ENCODE data around the gene MYO15A.
A peak's percentile ranks its signal among the peaks of the same experiment; 100 is the strongest.

The MYO15A gene

DNA sequence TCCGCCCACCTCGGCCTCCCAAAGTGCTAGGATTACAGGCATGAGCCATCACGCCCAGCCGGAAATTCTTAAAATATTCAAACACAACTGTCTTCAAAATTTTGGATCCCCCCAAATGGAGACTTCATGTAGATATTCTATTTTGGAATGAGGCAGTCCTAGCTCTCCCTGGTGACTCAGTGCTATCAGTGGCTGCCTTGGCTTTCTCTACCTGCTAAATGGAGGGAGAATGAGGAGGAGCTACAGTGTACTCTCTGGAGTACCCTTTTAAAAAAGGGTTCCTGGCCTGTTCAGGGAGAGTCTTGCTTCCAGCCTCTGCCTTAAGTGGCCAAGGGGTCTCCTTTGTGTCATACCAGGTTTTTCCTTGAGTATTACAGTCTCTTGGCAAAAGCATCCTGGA, 85.8 kb downstream of the MYO15A start:
- Mint-ChIP-seq H3K4me3 (no peak overlapping the region), H3K27me3 (ENCODE audit: low read depth, poor library complexity) (no peaks in the 10 kb centered on the region), H3K4me1 (peaks cover 27% of the 10 kb centered on the region), H3K9me3 (no peaks in the 10 kb centered on the region), H3K36me3 (ENCODE audit: low read depth) (peaks cover 81% of the 10 kb centered on the region), H3K27ac (no peak overlapping the region)
- DNase-seq = no peak
- TF ChIP-seq, protein P1, sequence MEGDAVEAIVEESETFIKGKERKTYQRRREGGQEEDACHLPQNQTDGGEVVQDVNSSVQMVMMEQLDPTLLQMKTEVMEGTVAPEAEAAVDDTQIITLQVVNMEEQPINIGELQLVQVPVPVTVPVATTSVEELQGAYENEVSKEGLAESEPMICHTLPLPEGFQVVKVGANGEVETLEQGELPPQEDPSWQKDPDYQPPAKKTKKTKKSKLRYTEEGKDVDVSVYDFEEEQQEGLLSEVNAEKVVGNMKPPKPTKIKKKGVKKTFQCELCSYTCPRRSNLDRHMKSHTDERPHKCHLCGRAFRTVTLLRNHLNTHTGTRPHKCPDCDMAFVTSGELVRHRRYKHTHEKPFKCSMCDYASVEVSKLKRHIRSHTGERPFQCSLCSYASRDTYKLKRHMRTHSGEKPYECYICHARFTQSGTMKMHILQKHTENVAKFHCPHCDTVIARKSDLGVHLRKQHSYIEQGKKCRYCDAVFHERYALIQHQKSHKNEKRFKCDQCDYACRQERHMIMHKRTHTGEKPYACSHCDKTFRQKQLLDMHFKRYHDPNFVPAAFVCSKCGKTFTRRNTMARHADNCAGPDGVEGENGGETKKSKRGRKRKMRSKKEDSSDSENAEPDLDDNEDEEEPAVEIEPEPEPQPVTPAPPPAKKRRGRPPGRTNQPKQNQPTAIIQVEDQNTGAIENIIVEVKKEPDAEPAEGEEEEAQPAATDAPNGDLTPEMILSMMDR (IDR thresholded peaks at IDR 0.05) = no peak

DNA sequence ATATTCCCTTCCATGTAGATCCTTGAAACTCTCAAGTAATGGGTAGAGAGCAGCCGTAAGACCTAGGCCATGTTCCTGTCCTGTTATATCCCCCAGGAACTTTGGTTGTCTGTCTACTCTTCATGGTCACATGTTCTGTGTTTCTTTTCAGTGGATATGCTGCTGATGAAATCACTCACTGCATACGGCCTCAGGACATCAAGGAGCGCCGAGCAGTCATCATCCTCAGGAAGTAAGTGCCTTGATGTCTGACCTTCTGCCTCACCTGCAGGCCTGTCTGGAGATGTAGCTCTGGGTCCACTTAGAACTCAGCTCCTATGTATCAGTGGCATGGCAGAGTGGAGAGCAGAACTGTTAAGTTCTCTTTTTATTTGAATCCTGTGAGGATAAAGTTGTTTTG, 86.2 kb downstream of the MYO15A start:
- Mint-ChIP-seq H3K36me3 (ENCODE audit: low read depth) (peaks cover 80% of the 10 kb centered on the region), H3K27ac (peak overlapping the region; percentile 9), H3K4me3 (no peak overlapping the region), H3K4me1 (peaks cover 22% of the 10 kb centered on the region), H3K27me3 (ENCODE audit: low read depth, poor library complexity) (no peaks in the 10 kb centered on the region), H3K9me3 (no peaks in the 10 kb centered on the region)
- TF ChIP-seq, protein P1 (IDR thresholded peaks at IDR 0.05) = no peak
- no peak for DNase-seq

DNA sequence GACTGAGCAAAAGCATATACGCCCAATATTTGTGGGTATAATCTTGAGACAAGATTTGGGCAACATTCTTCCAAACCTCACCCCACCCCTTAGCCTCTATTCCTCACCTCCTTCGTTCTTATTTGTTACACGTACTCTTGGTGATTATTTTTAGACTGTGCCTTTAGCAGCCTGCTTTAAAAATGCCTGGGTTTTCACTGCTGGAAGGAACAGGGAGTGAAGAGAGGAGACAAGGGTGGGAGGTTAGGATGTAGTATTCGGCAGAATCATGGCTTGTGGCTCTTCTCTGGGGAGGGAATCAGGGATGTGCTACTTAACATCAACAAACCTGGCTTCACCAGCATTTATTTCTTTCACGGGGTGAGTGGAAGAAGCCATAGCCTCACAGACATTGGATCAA, 86.7 kb downstream of the MYO15A start:
- Mint-ChIP-seq H3K36me3 (ENCODE audit: low read depth) (peaks cover 80% of the 10 kb centered on the region), H3K4me3 (no peak overlapping the region), H3K9me3 (no peaks in the 10 kb centered on the region), H3K27ac (peak overlapping the region; percentile 9), H3K4me1 (peaks cover 18% of the 10 kb centered on the region), H3K27me3 (ENCODE audit: low read depth, poor library complexity) (no peaks in the 10 kb centered on the region)
- TF ChIP-seq, protein P1 (IDR thresholded peaks at IDR 0.05) = no peak
- DNase-seq = no peak

DNA sequence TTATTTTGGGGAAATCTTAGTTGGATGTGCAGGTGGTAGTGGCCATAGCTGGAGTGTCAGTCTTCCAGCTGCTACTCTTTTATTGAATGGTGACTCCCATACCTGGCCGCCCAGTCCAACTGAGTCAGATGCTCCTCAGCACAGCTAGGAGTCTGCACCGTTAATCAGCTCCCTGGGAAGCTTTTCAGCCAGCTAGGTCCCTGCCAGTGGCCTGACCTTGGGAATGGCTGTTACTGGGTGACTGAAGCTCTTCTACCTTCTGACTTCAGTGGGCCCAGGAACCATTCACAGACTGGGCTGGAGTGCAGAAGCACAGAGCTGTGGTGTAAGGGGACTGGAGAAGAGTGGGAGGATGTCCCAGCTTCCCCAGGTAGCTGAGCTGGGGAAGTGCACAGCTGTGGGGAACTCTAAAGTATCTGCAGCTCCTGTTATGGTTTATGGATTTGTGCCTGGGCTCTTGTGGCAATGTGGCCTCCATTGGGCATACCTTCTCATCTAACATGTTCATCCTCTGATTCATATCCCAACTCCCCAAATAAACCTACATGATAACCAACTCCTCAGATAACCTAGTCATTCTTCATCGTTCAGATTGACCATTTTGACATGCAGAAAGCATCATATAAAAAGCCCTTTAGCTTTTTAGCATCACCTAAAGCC, 89.1 kb downstream of the MYO15A start:
- no peak overlapping the region for H3K4me3 Mint-ChIP-seq
- TF ChIP-seq, protein P1 (IDR thresholded peaks at IDR 0.05) = no peak
- peaks cover 82% of the 10 kb centered on the region for H3K36me3 Mint-ChIP-seq (ENCODE audit: low read depth)
- DNase-seq = no peak
- H3K27me3 Mint-ChIP-seq (ENCODE audit: low read depth, poor library complexity) = no peaks in the 10 kb centered on the region
- peaks cover 15% of the 10 kb centered on the region for H3K4me1 Mint-ChIP-seq
- H3K9me3 Mint-ChIP-seq = no peaks in the 10 kb centered on the region
- no peak overlapping the region for H3K27ac Mint-ChIP-seq

DNA sequence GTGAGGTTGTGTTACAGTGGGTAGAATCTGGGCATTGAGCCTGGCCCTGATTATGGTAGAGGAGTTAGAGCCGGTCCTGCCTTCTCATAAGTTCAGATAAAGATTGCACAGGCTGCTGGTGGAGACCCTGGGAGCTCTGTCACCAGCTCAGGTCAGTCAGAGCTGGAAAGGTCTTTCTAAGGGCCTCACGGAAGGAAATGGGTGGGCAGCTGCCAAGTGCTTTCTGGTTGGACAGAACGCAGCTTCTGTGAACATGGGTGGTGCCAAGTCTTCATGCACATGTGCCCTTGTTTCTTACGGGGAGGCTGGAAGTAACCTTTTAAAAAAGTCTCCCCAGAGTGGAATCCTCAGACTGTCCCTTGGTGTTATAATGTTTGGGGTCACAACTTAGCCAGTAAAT, 90.0 kb downstream of the MYO15A start:
- Mint-ChIP-seq H3K4me1 (peaks cover 19% of the 10 kb centered on the region), H3K36me3 (ENCODE audit: low read depth) (peaks cover 81% of the 10 kb centered on the region), H3K27me3 (ENCODE audit: low read depth, poor library complexity) (no peaks in the 10 kb centered on the region), H3K4me3 (no peak overlapping the region), H3K27ac (peak overlapping the region; percentile 63), H3K9me3 (no peaks in the 10 kb centered on the region)
- TF ChIP-seq, protein P1 (IDR thresholded peaks at IDR 0.05) = no peak
- DNase-seq = no peak

DNA sequence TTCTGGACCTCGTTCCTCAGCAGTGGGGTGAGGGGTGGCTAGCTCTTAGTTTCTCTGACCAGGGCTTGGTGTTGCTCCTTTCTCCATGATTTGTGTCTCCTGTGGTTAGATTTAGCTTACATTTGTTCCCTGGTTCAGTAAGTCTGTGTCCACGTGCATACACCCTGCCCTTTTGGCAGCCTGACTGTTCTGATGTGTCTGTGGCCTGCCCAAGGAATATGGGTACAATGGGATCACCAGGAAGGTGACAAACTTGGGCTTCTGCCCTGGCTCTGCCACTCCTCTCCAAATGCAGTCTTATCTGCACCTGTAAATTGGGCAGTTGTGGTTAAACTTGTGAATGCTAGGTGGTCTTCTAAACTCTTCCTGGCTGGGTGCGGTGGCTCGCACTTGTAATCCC, 92.6 kb downstream of the MYO15A start:
- no peaks in the 10 kb centered on the region for H3K9me3 Mint-ChIP-seq
- H3K27me3 Mint-ChIP-seq (ENCODE audit: low read depth, poor library complexity) = no peaks in the 10 kb centered on the region
- no peak overlapping the region for H3K27ac Mint-ChIP-seq
- peaks cover 19% of the 10 kb centered on the region for H3K4me1 Mint-ChIP-seq
- TF ChIP-seq, protein P1 (IDR thresholded peaks at IDR 0.05) = no peak
- H3K36me3 Mint-ChIP-seq (ENCODE audit: low read depth) = peaks cover 64% of the 10 kb centered on the region
- no peak for DNase-seq
- no peak overlapping the region for H3K4me3 Mint-ChIP-seq

Data from nephron progenitor cell (in vitro differentiated cells).